DOHH2 (cell line): Measurements from ENCODE around the gene CACNA1F.

Experiments used
- H3F3A ChIP-seq: fragments of 200-600 bp; sonication (generic), shearing (Covaris generic); 2 replicates; pipeline ENCODE4 v1.6.0; 2016; ENCODE audit warnings: antibody characterized with exemption, mild to moderate bottlenecking; ENCODE audit not compliant: control insufficient read depth, insufficient read depth
- H3K27ac ChIP-seq: fragments of 200-600 bp; sonication (generic); 2 replicates; pipeline ENCODE4 v1.5.1; 2014; ENCODE audit warnings: low read depth, mild to moderate bottlenecking, low read length, moderate library complexity
- H3K27me3 ChIP-seq: fragments of 200-600 bp; sonication (generic); 2 replicates; pipeline ENCODE4 v1.6.1; 2014; ENCODE audit warnings: mild to moderate bottlenecking, low read length, mixed read lengths; ENCODE audit not compliant: control insufficient read depth
- H3K36me3 ChIP-seq: fragments of 200-600 bp; sonication (generic); 2 replicates; pipeline ENCODE4 v1.6.1; 2014; ENCODE audit warnings: mild to moderate bottlenecking, low read length, moderate library complexity, mixed read lengths; ENCODE audit not compliant: control insufficient read depth
- H3K4me1 ChIP-seq: fragments of 200-600 bp; sonication (generic); 2 replicates; pipeline ENCODE4 v1.6.1; 2014; ENCODE audit warnings: mild to moderate bottlenecking, low read length, mixed read lengths; ENCODE audit not compliant: control insufficient read depth
- H3K4me2 ChIP-seq: fragments of 200-600 bp; sonication (generic); 2 replicates; pipeline ENCODE4 v1.6.0; 2014; ENCODE audit warnings: mild to moderate bottlenecking, low read length, moderate library complexity
- H3K4me3 ChIP-seq: fragments of 200-600 bp; sonication (generic); 2 replicates; pipeline ENCODE4 v1.5.1; 2014; ENCODE audit warnings: mild to moderate bottlenecking, low read length, mixed read lengths
- H3K79me2 ChIP-seq: fragments of 200-600 bp; sonication (generic); 2 replicates; pipeline ENCODE4 v1.6.1; 2014; ENCODE audit warnings: mild to moderate bottlenecking, low read length, mixed read lengths; ENCODE audit not compliant: control insufficient read depth
- H3K9me2 ChIP-seq: fragments of 200-600 bp; sonication (generic); replicated peaks from 2 replicates; pipeline ENCODE4 v1.6.1; 2014; ENCODE audit warnings: mild to moderate bottlenecking, low read length, mixed read lengths; ENCODE audit not compliant: control insufficient read depth
- H3K9me3 ChIP-seq: fragments of 200-600 bp; sonication (generic); 2 replicates; pipeline ENCODE4 v1.6.1; 2014; ENCODE audit warnings: antibody characterized with exemption, low read length, mixed read lengths; ENCODE audit not compliant: control insufficient read depth, insufficient read depth
- H4K20me1 ChIP-seq: fragments of 200-600 bp; sonication (generic); 2 replicates; pipeline ENCODE4 v1.6.0; 2014; ENCODE audit warnings: low read depth, mild to moderate bottlenecking, antibody characterized with exemption, low read length, moderate library complexity; ENCODE audit not compliant: control insufficient read depth, insufficient read depth
- EZH2phosphoT487 ChIP-seq: fragments of 200-600 bp; sonication (generic); IDR thresholded peaks from 2 replicates; pipeline ENCODE4 v1.6.1; 2017; ENCODE audit warnings: borderline replicate concordance, mild to moderate bottlenecking, antibody characterized with exemption, low read length, moderate library complexity, mixed read lengths
- TF ChIP-seq, protein P1 (sequence below): fragments of 200-600 bp; sonication (generic); IDR thresholded peaks from one replicate; pipeline ENCODE4 v1.5.1; 2014; ENCODE audit warnings: antibody characterized with exemption, mild to moderate bottlenecking, low read depth, low read length; ENCODE audit not compliant: poor library complexity, severe bottlenecking

The CACNA1F gene

DNA sequence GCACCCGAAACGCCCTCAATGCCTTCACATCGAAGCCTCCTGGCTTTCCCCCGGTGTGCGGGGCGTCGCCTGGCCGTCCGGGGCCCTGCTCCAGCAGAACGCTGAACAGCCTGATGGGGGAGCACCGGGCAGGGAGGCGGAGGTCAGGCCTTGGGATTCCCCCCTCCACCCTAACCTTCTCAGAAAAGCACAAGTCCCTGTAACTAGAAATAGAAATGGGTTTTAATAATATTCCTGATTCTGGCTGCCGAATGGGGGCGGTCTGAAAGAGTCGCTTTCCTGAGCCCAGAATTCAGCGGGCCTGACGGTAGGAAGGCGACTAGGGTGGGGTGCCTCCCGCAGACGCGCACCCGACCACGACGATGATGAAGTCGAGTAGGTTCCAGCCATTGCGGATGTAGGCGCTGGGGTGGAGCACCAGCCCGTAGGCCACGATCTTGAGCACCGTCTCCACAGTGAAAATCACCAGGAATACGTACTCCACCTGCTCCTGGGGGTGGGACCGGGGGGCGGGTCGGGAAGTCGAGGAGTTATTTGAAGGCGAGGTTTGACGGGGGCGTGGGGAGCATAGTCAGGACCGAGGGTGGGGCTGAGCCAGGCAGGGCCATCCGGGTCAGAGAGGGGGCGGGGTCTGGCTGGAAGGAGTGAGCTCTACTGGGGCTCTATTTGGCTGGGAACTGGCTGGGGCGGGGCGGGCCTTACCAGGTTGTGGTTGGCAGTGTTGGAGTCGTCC lies 2.5 kb downstream of the CACNA1F start:
- peaks cover 9% of the 10 kb centered on the region; the same call in 1 of the 2 replicates for H3K4me1 ChIP-seq
- peak overlapping the region; percentile 45 for H3K4me3 ChIP-seq
- no peaks in the 10 kb centered on the region for H3K36me3 ChIP-seq
- TF ChIP-seq, protein P1, sequence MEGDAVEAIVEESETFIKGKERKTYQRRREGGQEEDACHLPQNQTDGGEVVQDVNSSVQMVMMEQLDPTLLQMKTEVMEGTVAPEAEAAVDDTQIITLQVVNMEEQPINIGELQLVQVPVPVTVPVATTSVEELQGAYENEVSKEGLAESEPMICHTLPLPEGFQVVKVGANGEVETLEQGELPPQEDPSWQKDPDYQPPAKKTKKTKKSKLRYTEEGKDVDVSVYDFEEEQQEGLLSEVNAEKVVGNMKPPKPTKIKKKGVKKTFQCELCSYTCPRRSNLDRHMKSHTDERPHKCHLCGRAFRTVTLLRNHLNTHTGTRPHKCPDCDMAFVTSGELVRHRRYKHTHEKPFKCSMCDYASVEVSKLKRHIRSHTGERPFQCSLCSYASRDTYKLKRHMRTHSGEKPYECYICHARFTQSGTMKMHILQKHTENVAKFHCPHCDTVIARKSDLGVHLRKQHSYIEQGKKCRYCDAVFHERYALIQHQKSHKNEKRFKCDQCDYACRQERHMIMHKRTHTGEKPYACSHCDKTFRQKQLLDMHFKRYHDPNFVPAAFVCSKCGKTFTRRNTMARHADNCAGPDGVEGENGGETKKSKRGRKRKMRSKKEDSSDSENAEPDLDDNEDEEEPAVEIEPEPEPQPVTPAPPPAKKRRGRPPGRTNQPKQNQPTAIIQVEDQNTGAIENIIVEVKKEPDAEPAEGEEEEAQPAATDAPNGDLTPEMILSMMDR, result no peak
- TF ChIP-seq EZH2phosphoT487, result no peak
- peak overlapping the region; percentile 56 for H3K4me2 ChIP-seq
- no peaks in the 10 kb centered on the region for H4K20me1 ChIP-seq
- H3K9me3 ChIP-seq, result no peaks in the 10 kb centered on the region
- H3F3A ChIP-seq, result no peaks in the 10 kb centered on the region
- H3K9me2 ChIP-seq, result no peaks in the 10 kb centered on the region
- H3K27me3 ChIP-seq, result no peaks in the 10 kb centered on the region
- H3K79me2 ChIP-seq, result no peaks in the 10 kb centered on the region
- no peak overlapping the region for H3K27ac ChIP-seq

DNA sequence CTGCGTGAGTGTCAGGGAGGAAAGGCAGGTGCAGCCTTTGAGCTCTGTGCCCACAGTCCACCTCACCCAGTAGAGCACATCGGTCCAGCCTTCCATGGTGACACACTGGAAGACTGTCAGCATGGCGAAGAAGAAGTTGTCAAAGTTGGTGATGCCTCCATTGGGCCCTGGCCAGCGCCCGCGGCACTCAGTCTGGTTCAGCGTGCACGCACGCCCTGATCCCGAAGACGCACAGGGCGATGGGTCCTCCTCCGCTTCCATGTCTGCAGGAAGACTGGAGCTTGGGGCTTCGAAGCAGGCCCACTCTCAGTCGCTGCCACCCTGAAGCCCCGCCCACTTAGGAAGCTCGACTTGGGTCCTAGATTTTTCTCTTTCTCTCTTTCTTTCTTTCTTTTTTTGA lies 5.0 kb downstream of the CACNA1F start:
- Histone ChIP-seq H3K36me3 (no peaks in the 10 kb centered on the region), H3K4me1 (peaks cover 9% of the 10 kb centered on the region; the same call in 1 of the 2 replicates), H3K9me2 (no peaks in the 10 kb centered on the region), H3K9me3 (no peaks in the 10 kb centered on the region), H3K4me3 (no peak overlapping the region), H3F3A (no peaks in the 10 kb centered on the region), H3K27me3 (no peaks in the 10 kb centered on the region), H3K79me2 (no peaks in the 10 kb centered on the region), H4K20me1 (no peaks in the 10 kb centered on the region), H3K4me2 (no peak overlapping the region), H3K27ac (no peak overlapping the region)
- TF ChIP-seq EZH2phosphoT487, result no peak
- TF ChIP-seq, protein P1, result no peak

DNA sequence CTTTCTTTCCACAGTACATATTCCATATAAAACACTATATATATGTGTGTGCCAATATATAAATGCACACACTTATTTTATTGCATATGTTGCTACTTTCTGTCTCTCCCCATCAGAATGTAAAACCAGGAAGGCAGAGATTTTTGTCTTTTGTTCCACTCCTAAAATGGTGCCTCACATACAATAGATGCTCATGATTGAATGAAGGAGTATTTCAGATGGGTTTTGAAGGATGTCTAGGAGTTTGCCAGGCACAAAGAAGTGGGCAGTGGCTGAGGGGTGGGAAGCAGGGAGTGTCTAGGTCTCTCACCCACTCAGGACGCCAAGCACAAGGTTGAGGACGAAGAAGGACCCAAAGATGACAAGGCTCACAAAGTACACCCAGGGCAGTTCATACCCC lies 5.4 kb downstream of the CACNA1F start:
- H3F3A ChIP-seq, result no peaks in the 10 kb centered on the region
- TF ChIP-seq EZH2phosphoT487, result no peak
- TF ChIP-seq, protein P1, result no peak
- H3K27ac ChIP-seq, result no peak overlapping the region
- no peaks in the 10 kb centered on the region for H3K9me3 ChIP-seq
- no peaks in the 10 kb centered on the region for H3K36me3 ChIP-seq
- H3K4me2 ChIP-seq, result no peak overlapping the region
- no peaks in the 10 kb centered on the region for H3K9me2 ChIP-seq
- H3K79me2 ChIP-seq, result no peaks in the 10 kb centered on the region
- peaks cover 9% of the 10 kb centered on the region; the same call in 1 of the 2 replicates for H3K4me1 ChIP-seq
- H3K27me3 ChIP-seq, result no peaks in the 10 kb centered on the region
- no peaks in the 10 kb centered on the region for H4K20me1 ChIP-seq
- no peak overlapping the region for H3K4me3 ChIP-seq
